ENCODE data around the gene NUTM1. TPM values are rescaled to one million over a fixed set of nuclear protein-coding genes. Genes with fewer than 3 reads are reported as not detected.

NUTM1 gene
- total RNA-seq, 1 experiment from 2014 or later: 0.26 TPM

GRCh38 chr15:34330279-34330678 is 12.8 kb upstream of the NUTM1 start:
- Histone ChIP-seq H2AK5ac (ENCODE audit: insufficient read length, low read length) (no peak overlapping the region), H3K23ac (ENCODE audit: insufficient read length, low read depth, low read length) (no peak overlapping the region), H3K27ac (ENCODE audit: insufficient read length, low read depth, low read length) (no peak overlapping the region), H3K14ac (ENCODE audit: insufficient read depth, low read length) (no peak overlapping the region), H3T11ph (ENCODE audit: low read length) (no peak overlapping the region), H3K18ac (ENCODE audit: insufficient read length, low read depth, low read length) (no peak overlapping the region), H3K79me1 (ENCODE audit: insufficient read depth, low read depth, low read length, poor library complexity, severe bottlenecking) (no peaks in the 10 kb centered on the region), H2BK20ac (ENCODE audit: low read depth, low read length, poor library complexity, severe bottlenecking) (no peak overlapping the region), H4K91ac (ENCODE audit: insufficient read length, low read depth, low read length) (no peak overlapping the region), H3K4ac (ENCODE audit: low read depth, low read length) (no peak overlapping the region), H3K27me3 (ENCODE audit: insufficient read depth, low read length) (no peaks in the 10 kb centered on the region), H3K79me2 (ENCODE audit: insufficient read depth, low read length) (no peaks in the 10 kb centered on the region), H4K8ac (replicated peaks; ENCODE audit: insufficient read length, low read depth, low read length) (no peak overlapping the region), H3K4me1 (ENCODE audit: insufficient read depth, low read length) (no peaks in the 10 kb centered on the region), H3K9me3 (ENCODE audit: control insufficient read depth, low read depth, low read length) (no peaks in the 10 kb centered on the region), H2BK12ac (ENCODE audit: insufficient read length, low read depth, low read length) (no peak overlapping the region), H2BK120ac (ENCODE audit: low read depth, low read length, poor library complexity, severe bottlenecking) (no peak overlapping the region), H4K5ac (ENCODE audit: insufficient read length, low read depth, low read length) (no peak overlapping the region), H2AFZ (ENCODE audit: low read length) (no peak overlapping the region), H4K20me1 (ENCODE audit: control insufficient read depth, insufficient read depth, insufficient read length) (no peaks in the 10 kb centered on the region), H3K56ac (ENCODE audit: insufficient read length, low read depth, low read length) (no peak overlapping the region), H2BK15ac (ENCODE audit: low read depth, low read length) (no peak overlapping the region), H3K4me2 (ENCODE audit: insufficient read depth, insufficient read length, low read length) (no peak overlapping the region), H2BK5ac (ENCODE audit: insufficient read length, low read length) (no peak overlapping the region), H3K23me2 (ENCODE audit: insufficient read length, low read depth, low read length, poor library complexity, severe bottlenecking) (no peaks in the 10 kb centered on the region), H3K9ac (ENCODE audit: extremely low read depth, insufficient read length, low read length) (no peak overlapping the region)
- no peak for DNase-seq
- no peaks in the 10 kb centered on the region for H3K9me3 Mint-ChIP-seq
- WGBS (ENCODE audit: extremely low coverage, insufficient read length, low lambda C conversion rate): no CpG with 5 or more reads among the region's 5 CpGs
- no peaks in the 10 kb centered on the region for H3K36me3 Mint-ChIP-seq (ENCODE audit: insufficient read depth in 1 of 3, low read depth in 3 of 3)
- H3K27me3 Mint-ChIP-seq (ENCODE audit: low read depth): no peaks in the 10 kb centered on the region; the same call in 1 of the 2 replicates
- no peak overlapping the region for H3K27ac Mint-ChIP-seq
- no peak overlapping the region for H3K4me3 Mint-ChIP-seq
- no peaks in the 10 kb centered on the region for H3K4me1 Mint-ChIP-seq
- TF ChIP-seq CTCF (conservative IDR thresholded peaks at IDR 0.05): no peak

All from H9 (cell line).